ENCODE results near the gene STAT1. TPM values are rescaled to one million over a fixed set of nuclear protein-coding genes. Genes with fewer than 3 reads are reported as not detected.
A peak's percentile ranks its signal among the peaks of the same experiment; 100 is the strongest.

The STAT1 gene
- total and polyA plus RNA-seq, 9 of the 15 experiments (the other 6 are each of a cell fraction or from before 2014, with no cell fraction given): 8.7 to 34.4 (median 26.8) TPM

- Histone ChIP-seq H3K9me1 (ENCODE audit: control insufficient read depth, insufficient read depth, low read length) (no peaks in the 10 kb centered on the region), H3K27me3 (ENCODE audit: control insufficient read depth in 2 of 2, insufficient read depth in 2 of 2, low read length in 2 of 2) (no peaks in the 10 kb centered on the region), H3K9me3 (replicated peaks; ENCODE audit: control insufficient read depth, insufficient read depth, low read depth, low read length) (no peaks in the 10 kb centered on the region), H3K4me2 (ENCODE audit: insufficient read depth, low read length) (no peak overlapping the region), H3K79me2 (ENCODE audit: control insufficient read depth, insufficient read depth, low read length) (peaks cover 24% of the 10 kb centered on the region), H3K9ac (ENCODE audit: insufficient read depth in 1 of 2, low read depth in 2 of 2, low read length in 2 of 2) (no peak overlapping the region), H2AFZ (ENCODE audit: low read depth, low read length) (0 out of 2 replicates have a peak overlapping the region, but pooled peaks have one; percentile 93), H4K20me1 (replicated peaks; ENCODE audit: control insufficient read depth, insufficient read depth, low read length) (no peaks in the 10 kb centered on the region), H3K36me3 (ENCODE audit: control insufficient read depth, insufficient read depth, low read length) (peaks cover 19% of the 10 kb centered on the region), H3K4me1 (replicated peaks in 1 of 2; ENCODE audit: control insufficient read depth in 2 of 2, insufficient read depth in 2 of 2, low read length in 2 of 2) (peaks cover 5 to 8% of the 10 kb centered on the region in 2 experiments), H3K4me3 (no peak overlapping the region), H3K27ac (ENCODE audit: extremely low read depth, low read depth, low read length) (no peak overlapping the region)
- CTCF ChIA-PET (ENCODE audit: low intra/inter-chr PET ratio): no interaction called here
- 94% methylated on average over 2 of the region's 2 CpGs for WGBS (ENCODE audit: insufficient coverage, low coverage, missing lambda C conversion rate)
- intact Hi-C loops (cut with micrococcal nuclease) (no loop called here), in situ Hi-C loops (cut with MboI) (no loop called here)
- POLR2A ChIA-PET: interaction anchor here (1.0 to 1.2 kb wide), 2 partner anchors 8 to 10 kb away, joined by 4 to 5 read pairs; no protein-coding TSS in a partner anchor
- no peak for FAIRE-seq
- BruUV-seq (replicated peaks): no TSS peak
- DNase-seq (ENCODE audit: extremely low read depth in 1 of 4, low spot score in 3 of 4): no peak
- no peak for ATAC-seq
- TF ChIP-seq NR0B1 (IDR thresholded peaks at IDR 0.05; ENCODE audit: partially characterized antibody): no peak
- TF ChIP-seq THRB (CRISPR knock-in tag; conservative IDR thresholded peaks at IDR 0.05): no peak
- TF ChIP-seq ZNF133 (CRISPR knock-in tag; IDR thresholded peaks at IDR 0.05): no peak
- TF ChIP-seq TRIM28 (IDR thresholded peaks at IDR 0.05): no peak
- TF ChIP-seq KHSRP (IDR thresholded peaks at IDR 0.05): no peak
- TF ChIP-seq ZNF511 (CRISPR knock-in tag; IDR thresholded peaks at IDR 0.05): no peak
- no peak for TF ChIP-seq RHOXF2B (CRISPR knock-in tag; conservative IDR thresholded peaks at IDR 0.05)
- no peak for TF ChIP-seq JUND (IDR thresholded peaks at IDR 0.05; ENCODE audit: borderline replicate concordance, low read depth, low read length)
- TF ChIP-seq JUND (tag; IDR thresholded peaks at IDR 0.05; ENCODE audit: borderline replicate concordance, low read depth, low read length): no peak
- no peak for TF ChIP-seq TEAD1 (CRISPR knock-in tag; IDR thresholded peaks at IDR 0.05)
Measured at GRCh38 chr2:191015239-191015638, 1.3 kb upstream of the STAT1 start.

Data from K562 (cell line).